ENCODE measurements around the gene RPL7L1.

Gene RPL7L1

GRCh38 chr6:42929821-42930360 lies 50.5 kb downstream of the RPL7L1 start (continued):
- TF ChIP-seq PRDM2 (tag by site-specific recombination; IDR thresholded peaks at IDR 0.05; ENCODE audit: borderline replicate concordance) (no peak), ZBTB20 (tag by site-specific recombination; IDR thresholded peaks at IDR 0.05) (peak; percentile 87), ZNF658 (tag by site-specific recombination; IDR thresholded peaks at IDR 0.05) (no peak), ZNF423 (tag by site-specific recombination; IDR thresholded peaks at IDR 0.05) (peak; percentile 6; the same call in 1 of the 2 replicates), ZNF670 (tag by site-specific recombination; IDR thresholded peaks at IDR 0.05; ENCODE audit: low read depth) (no peak), ZNF561 (tag by site-specific recombination; IDR thresholded peaks at IDR 0.05; ENCODE audit: borderline replicate concordance) (no peak), ZNF645 (tag by site-specific recombination; IDR thresholded peaks at IDR 0.05) (no peak), ZNF704 (tag by site-specific recombination; IDR thresholded peaks at IDR 0.05) (no peak), ZNF518A (tag by site-specific recombination; conservative IDR thresholded peaks at IDR 0.05; ENCODE audit: low read depth) (no peak), ZNF768 (tag by site-specific recombination; IDR thresholded peaks at IDR 0.05) (no peak), HOXD13 (CRISPR knock-in tag; IDR thresholded peaks at IDR 0.05; ENCODE audit: borderline replicate concordance) (no peak), TRIM28 (IDR thresholded peaks at IDR 0.05; ENCODE audit: borderline replicate concordance, low read length) (no peak), ZNF133 (tag by site-specific recombination; IDR thresholded peaks at IDR 0.05) (no peak), ZNF324 (tag by site-specific recombination; IDR thresholded peaks at IDR 0.05) (no peak), ZNF600 (tag by site-specific recombination; IDR thresholded peaks at IDR 0.05) (0 out of 2 replicates have a peak, but pooled peaks have one; percentile 15), ZNF266 (tag by site-specific recombination; IDR thresholded peaks at IDR 0.05; ENCODE audit: low read depth) (no peak), ZNF433 (tag by site-specific recombination; IDR thresholded peaks at IDR 0.05; ENCODE audit: low read depth) (no peak), REST (tag by site-specific recombination; IDR thresholded peaks at IDR 0.05) (no peak), ZBTB8A (tag by site-specific recombination; IDR thresholded peaks at IDR 0.05) (0 out of 2 replicates have a peak, but pooled peaks have one; percentile 11), ZFP3 (tag by site-specific recombination; IDR thresholded peaks at IDR 0.05; ENCODE audit: low read depth) (no peak), ZNF76 (tag by site-specific recombination; IDR thresholded peaks at IDR 0.05; ENCODE audit: borderline replicate concordance, low read depth) (no peak), GLI4 (tag by site-specific recombination; IDR thresholded peaks at IDR 0.05) (no peak), ZNF248 (tag by site-specific recombination; IDR thresholded peaks at IDR 0.05) (no peak)
